ENCODE data around the gene SPAG17. TPM values are rescaled to one million over a fixed set of nuclear protein-coding genes. Genes with fewer than 3 reads are reported as not detected.

The SPAG17 gene
- total RNA-seq, 1 donor from 2014 or later: not detected

DNA sequence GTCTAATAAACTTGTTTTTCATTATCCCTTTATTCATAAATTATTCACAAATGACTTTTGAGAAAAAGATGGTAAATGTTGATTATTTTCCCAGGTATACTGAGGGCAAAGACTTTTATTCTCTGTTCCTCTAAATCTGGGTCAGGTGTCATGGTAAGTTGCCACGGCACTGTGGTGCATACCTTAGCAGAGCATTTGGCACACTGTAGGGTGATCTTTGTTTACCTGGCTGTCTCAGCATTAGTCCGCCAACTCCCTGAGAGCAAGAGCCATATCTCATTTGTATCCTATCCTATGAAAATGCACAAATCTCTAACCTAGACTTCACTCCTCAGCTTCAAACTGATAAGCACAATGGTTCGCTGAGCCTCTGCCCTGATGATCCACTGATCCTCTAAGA, 280.5 kb downstream of the SPAG17 start:
- DNase-seq: no peak
- Histone ChIP-seq H3K9me3 (replicated peaks) (no peaks in the 10 kb centered on the region), H3K4me3 (no peak overlapping the region), H3K36me3 (peaks cover 84% of the 10 kb centered on the region), H3K27ac (replicated peaks) (no peak overlapping the region), H3K4me1 (no peaks in the 10 kb centered on the region), H3K27me3 (ENCODE audit: low read depth) (no peaks in the 10 kb centered on the region)
- intact Hi-C loops (cut with micrococcal nuclease): no loop called here
- TF ChIP-seq, protein P1, sequence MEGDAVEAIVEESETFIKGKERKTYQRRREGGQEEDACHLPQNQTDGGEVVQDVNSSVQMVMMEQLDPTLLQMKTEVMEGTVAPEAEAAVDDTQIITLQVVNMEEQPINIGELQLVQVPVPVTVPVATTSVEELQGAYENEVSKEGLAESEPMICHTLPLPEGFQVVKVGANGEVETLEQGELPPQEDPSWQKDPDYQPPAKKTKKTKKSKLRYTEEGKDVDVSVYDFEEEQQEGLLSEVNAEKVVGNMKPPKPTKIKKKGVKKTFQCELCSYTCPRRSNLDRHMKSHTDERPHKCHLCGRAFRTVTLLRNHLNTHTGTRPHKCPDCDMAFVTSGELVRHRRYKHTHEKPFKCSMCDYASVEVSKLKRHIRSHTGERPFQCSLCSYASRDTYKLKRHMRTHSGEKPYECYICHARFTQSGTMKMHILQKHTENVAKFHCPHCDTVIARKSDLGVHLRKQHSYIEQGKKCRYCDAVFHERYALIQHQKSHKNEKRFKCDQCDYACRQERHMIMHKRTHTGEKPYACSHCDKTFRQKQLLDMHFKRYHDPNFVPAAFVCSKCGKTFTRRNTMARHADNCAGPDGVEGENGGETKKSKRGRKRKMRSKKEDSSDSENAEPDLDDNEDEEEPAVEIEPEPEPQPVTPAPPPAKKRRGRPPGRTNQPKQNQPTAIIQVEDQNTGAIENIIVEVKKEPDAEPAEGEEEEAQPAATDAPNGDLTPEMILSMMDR (IDR thresholded peaks at IDR 0.05; ENCODE audit: borderline replicate concordance): no peak
